ENCODE data around the gene SPATS2L.
"Not testable (repeated sequence)": the region's sequence is repeated elsewhere in the genome, so short reads cannot be mapped to it uniquely, and the experiment has no call there.

SPATS2L gene

DNA sequence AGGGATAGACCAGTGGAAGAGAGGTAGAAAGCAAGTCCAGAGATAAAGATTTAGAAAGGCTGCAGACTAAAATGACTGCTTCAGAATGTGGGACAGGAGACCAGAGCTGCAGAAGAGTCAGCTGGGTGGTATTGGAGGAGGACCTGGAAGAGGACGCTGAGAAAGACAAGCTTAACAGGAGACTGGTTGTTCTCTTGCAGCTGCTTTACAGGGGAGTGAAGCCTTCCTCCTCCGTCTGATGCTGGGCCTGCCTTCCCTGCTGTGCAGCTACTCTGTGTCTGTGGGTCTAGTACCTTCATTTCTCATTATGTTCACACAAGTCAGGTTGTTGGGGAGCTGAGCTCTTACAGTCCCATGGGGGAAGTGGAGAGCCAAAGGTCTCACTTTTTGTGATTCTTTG lies 35.7 kb downstream of the SPATS2L start:
- TF ChIP-seq, protein P1, sequence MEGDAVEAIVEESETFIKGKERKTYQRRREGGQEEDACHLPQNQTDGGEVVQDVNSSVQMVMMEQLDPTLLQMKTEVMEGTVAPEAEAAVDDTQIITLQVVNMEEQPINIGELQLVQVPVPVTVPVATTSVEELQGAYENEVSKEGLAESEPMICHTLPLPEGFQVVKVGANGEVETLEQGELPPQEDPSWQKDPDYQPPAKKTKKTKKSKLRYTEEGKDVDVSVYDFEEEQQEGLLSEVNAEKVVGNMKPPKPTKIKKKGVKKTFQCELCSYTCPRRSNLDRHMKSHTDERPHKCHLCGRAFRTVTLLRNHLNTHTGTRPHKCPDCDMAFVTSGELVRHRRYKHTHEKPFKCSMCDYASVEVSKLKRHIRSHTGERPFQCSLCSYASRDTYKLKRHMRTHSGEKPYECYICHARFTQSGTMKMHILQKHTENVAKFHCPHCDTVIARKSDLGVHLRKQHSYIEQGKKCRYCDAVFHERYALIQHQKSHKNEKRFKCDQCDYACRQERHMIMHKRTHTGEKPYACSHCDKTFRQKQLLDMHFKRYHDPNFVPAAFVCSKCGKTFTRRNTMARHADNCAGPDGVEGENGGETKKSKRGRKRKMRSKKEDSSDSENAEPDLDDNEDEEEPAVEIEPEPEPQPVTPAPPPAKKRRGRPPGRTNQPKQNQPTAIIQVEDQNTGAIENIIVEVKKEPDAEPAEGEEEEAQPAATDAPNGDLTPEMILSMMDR (IDR thresholded peaks at IDR 0.05; ENCODE audit: extremely low read depth, missing control alignments): no peak
- no peak for DNase-seq (ENCODE audit: low spot score)

DNA sequence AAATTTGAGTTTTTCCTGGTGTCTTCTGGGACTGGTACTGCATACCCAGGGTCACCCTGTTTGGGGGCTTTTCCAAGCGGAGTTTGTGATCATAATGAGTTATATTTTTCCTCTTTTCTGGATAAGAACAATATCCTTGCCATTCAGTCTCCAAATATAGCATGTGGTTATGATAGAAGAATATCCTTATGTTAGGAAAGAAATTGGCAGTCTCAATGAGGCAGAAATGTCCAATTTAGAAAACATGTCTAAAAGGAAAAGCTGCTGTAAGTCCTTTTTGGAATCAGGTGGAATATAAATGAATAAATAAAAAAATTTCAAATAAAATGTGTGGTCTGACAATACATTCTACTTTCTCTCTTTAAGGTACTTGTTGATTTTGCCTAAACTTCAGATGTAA lies 36.2 kb downstream of the SPATS2L start:
- TF ChIP-seq, protein P1 (IDR thresholded peaks at IDR 0.05; ENCODE audit: extremely low read depth, missing control alignments): no peak
- DNase-seq (ENCODE audit: low spot score): no peak

DNA sequence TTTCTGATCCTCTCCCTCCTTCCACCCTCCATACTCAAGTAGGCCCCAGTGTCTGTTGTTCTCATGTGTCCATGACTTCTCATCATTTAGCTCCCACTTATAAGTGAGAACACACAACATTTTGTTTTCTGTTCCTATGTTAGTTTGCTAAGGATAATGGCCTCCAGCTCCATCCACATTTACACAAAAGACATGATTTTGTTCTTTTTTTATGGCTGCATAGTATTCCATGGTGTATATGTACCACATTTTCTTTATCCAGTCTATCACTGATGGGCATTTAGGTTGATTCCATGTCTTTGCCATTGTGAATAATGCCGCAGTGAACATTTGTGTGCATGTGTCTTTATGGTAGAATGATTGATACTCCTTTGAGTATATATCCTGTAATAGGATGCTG lies 37.7 kb downstream of the SPATS2L start:
- DNase-seq (ENCODE audit: low spot score): not testable (repeated sequence)

DNA sequence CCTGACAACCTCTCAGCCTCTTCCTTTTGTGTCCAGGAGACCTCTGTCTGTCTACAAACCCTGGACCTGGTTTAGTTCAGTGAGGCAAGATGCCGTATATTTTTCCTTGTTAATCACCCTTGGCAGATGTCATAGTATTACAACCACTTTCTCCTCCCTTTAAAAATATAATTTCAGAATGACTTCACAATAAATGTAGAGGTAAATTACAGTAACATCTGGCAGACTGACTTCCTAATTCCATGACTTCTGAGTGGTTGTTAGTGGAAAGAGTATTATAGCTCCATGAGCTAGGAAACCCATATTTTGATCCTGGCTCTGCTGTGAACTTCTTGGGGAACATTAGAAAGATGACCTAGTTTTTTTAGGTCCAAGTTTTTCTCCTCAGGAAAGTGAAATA lies 39.5 kb downstream of the SPATS2L start:
- no peak for DNase-seq (ENCODE audit: low spot score)
- TF ChIP-seq, protein P1 (IDR thresholded peaks at IDR 0.05; ENCODE audit: extremely low read depth, missing control alignments): no peak

DNA sequence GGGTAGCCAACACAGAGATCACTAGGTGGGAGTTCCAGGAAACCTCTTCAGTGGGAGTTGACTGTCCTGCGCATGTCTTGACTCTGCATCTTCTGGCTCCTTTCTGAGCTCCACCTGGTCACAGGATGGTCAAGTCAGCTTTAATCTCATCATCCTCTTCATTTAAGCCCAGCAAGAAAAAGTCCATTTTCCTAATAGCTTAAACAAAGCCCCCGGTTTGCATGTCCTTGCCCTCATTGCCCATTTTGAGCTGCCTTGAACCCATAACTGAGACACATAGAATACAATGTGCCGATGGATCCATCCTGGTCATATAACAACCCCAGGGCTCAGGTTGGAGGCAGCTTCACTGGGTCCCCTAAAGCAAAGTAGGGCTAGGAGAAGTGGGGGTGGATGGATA lies 40.8 kb downstream of the SPATS2L start:
- DNase-seq (ENCODE audit: low spot score): no peak
- TF ChIP-seq, protein P1 (IDR thresholded peaks at IDR 0.05; ENCODE audit: extremely low read depth, missing control alignments): no peak

DNA sequence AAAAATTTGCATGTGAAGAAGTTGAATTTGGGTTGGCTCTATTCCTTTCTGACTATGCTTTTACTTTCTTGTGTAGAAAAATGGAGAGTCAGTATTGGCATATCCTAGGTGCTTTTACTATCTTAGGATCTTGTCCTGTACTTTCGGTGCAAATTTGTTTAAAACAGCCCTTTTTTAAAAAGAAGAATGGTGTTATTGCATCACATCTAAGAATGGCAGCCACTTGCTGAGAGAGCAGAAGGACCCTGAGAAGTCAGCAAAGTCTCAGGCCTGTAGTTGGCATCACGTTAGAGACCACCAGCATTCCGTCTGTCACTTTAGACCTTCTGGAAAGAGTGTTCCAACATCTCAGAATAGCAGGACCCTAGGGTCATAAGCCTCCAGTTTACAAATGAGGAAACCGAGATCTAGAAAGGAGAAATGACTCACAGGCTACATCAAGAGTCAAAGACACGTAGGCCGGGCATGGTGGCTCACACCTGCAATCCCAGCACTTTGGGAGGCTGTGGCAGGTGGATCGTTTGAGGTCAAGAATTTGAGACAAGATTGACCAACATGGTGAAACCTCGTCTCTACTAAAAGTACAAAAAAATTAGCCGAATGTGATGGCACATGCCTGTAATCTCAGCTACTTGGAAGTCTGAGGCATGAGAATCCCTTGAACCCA lies 42.5 kb downstream of the SPATS2L start:
- DNase-seq (ENCODE audit: low spot score): no peak
- TF ChIP-seq, protein P1 (IDR thresholded peaks at IDR 0.05; ENCODE audit: extremely low read depth, missing control alignments): no peak

DNA sequence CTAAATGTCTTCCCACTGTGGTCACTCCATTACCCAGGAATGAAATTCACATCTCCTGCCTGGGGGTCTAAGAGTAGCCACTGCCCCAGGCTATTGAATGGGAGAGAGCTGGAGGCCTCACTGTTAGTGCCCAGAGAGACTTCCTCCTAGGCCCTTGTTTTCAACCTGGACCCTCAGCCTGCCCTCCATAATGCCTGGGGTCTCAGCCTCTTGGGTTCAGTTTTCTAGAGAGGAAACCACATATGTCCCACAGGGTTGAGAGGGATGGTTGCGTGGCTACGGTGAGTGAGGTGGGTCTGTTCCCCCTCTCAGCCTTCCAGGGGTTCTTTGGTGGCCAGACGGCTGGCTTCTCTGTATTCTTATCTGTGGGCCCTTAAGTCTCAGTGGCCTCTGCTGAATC lies 43.4 kb downstream of the SPATS2L start:
- DNase-seq (ENCODE audit: low spot score): no peak
- TF ChIP-seq, protein P1 (IDR thresholded peaks at IDR 0.05; ENCODE audit: extremely low read depth, missing control alignments): no peak

DNA sequence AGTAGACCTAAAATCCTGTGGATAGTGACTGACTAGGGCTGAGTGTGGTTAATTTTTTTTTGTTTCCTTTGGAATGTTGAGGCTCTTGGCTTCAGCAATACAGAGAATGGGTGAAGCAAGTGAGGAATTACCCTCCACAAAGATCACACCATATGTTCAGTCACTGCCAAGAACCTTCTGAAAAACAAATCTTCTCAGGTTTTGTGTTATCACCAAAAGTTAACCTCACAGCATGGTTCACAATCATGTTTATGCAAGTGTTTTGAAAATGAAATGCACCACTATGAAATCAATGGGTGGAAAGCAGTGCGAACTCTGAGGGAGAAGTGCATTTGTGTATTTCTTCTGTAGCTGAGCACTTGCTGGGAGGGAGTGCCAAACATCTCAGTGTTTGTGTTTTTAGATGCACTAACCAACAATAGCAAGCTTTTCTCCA lies 44.4 kb downstream of the SPATS2L start:
- TF ChIP-seq, protein P1 (IDR thresholded peaks at IDR 0.05; ENCODE audit: extremely low read depth, missing control alignments): no peak
- DNase-seq (ENCODE audit: low spot score): no peak
